HepG2 (cell line): ENCODE measurements around the gene ARL4D. TPM values are rescaled to one million over a fixed set of nuclear protein-coding genes. Genes with fewer than 3 reads are reported as not detected.
A peak's percentile ranks its signal among the peaks of the same experiment; 100 is the strongest.

ENCODE experiments used
- AGO1 ChIP-seq: fragments of 200-400 bp; formaldehyde crosslinking; IDR thresholded peaks from 2 replicates; pipeline ENCODE4 v1.6.1; 2017; ENCODE audit warnings: mild to moderate bottlenecking, low read depth, low read length, moderate library complexity; ENCODE audit not compliant: poor library complexity, severe bottlenecking
- CBX1 ChIP-seq: IDR thresholded peaks from one replicate; pipeline ENCODE4 v1.6.1; 2016; ENCODE audit warnings: antibody characterized with exemption, low read depth
- CCAR2 ChIP-seq: fragments of 200-400 bp; formaldehyde crosslinking; optimal IDR thresholded peaks from 2 replicates; pipeline ENCODE3; 2018; ENCODE audit warnings: low read depth, mild to moderate bottlenecking, low read length, moderate library complexity
- FOXC1 ChIP-seq: sonication (generic); formaldehyde crosslinking; IDR thresholded peaks from 2 replicates; pipeline ENCODE4 v1.8.0; 2022; ENCODE audit warnings: mild to moderate bottlenecking, missing genetic modification reagents, borderline replicate concordance
- GATAD2A ChIP-seq: IDR thresholded peaks from 2 replicates; pipeline ENCODE4 v1.6.1; 2016
- KDM3A ChIP-seq: IDR thresholded peaks from 2 replicates; pipeline ENCODE4 v1.6.1; 2018; ENCODE audit warnings: low read depth, missing compliant biosample characterization
- MAF1 ChIP-seq: sonication (generic); formaldehyde crosslinking; IDR thresholded peaks from 2 replicates; pipeline ENCODE4 v1.5.0; 2020; ENCODE audit warnings: missing genetic modification reagents, borderline replicate concordance
- RBFOX2 ChIP-seq: fragments of 200-400 bp; formaldehyde crosslinking; IDR thresholded peaks from 2 replicates; pipeline ENCODE4 v1.6.1; 2017; ENCODE audit warnings: low read depth, mild to moderate bottlenecking, low read length
- SCMH1 ChIP-seq: sonication (generic); formaldehyde crosslinking; IDR thresholded peaks from 2 replicates; pipeline ENCODE4 v1.9.0; 2021; ENCODE audit warnings: missing genetic modification reagents, mild to moderate bottlenecking, borderline replicate concordance
- ZBTB7B ChIP-seq: sonication (generic); formaldehyde crosslinking; IDR thresholded peaks from 2 replicates; pipeline ENCODE4 v1.4.0; 2020; ENCODE audit warnings: missing genetic modification reagents
- ZBTB8A ChIP-seq: sonication (generic); formaldehyde crosslinking; IDR thresholded peaks from 2 replicates; pipeline ENCODE4 v1.4.0; 2020; ENCODE audit warnings: mild to moderate bottlenecking, low read depth, missing genetic modification reagents, borderline replicate concordance
- ZFP36 ChIP-seq: fragments of 150-350 bp; IDR thresholded peaks from 2 replicates; pipeline ENCODE4 v1.6.1; 2018; ENCODE audit warnings: borderline replicate concordance, low read length, low read depth; ENCODE audit not compliant: partially characterized antibody
- ZNF235 ChIP-seq: sonication (generic); formaldehyde crosslinking; IDR thresholded peaks from 2 replicates; pipeline ENCODE4 v1.8.1; 2023; ENCODE audit warnings: mild to moderate bottlenecking, missing genetic modification reagents, borderline replicate concordance
- ZNF547 ChIP-seq: sonication (generic); formaldehyde crosslinking; IDR thresholded peaks from 2 replicates; pipeline ENCODE4 v1.5.1; 2020; ENCODE audit warnings: mild to moderate bottlenecking, missing genetic modification reagents
- ZNF792 ChIP-seq: IDR thresholded peaks from 2 replicates; pipeline ENCODE4 v1.6.1; 2016
- polyA plus RNA-seq, 8 experiments: library from polyadenylated mRNA; depleted of rRNA in 3 of 8; stranded (reverse) in 7 of 8; unstranded in 1 of 8; fragments of >200 nt; fragmentation: Illumina TruSeq in 4 of 8; extraction: Trizol in 4 of 8; gene quantifications; 2 replicates each; pipeline versions ENCODE4 v1.2.1 to v1.2.3, GENCODE V29; 2011 to 2016; ENCODE audit warnings: low read depth in 4 of 8, missing spikeins in 1 of 8, mixed read lengths in 1 of 8; ENCODE audit not compliant: insufficient read depth in 1 of 8
- total RNA-seq, 5 experiments: library from RNA; depleted of rRNA; stranded (reverse); fragments of >200 nt; fragmentation: Illumina TruSeq; extraction: Trizol; gene quantifications; 2 replicates each; pipeline ENCODE4 v1.2.3, GENCODE V29; 2016; ENCODE audit warnings: low read depth in 1 of 5
- TF ChIP-seq, protein P1 (sequence below): IDR thresholded peaks from 2 replicates; pipeline ENCODE4 v1.6.1; 2012; ENCODE audit warnings: low read length, improper control_type of control experiment
- TF ChIP-seq, protein P2 (sequence below): sonication (generic); formaldehyde crosslinking; IDR thresholded peaks from 2 replicates; pipeline ENCODE4 v1.4.0; 2020; ENCODE audit warnings: missing genetic modification reagents, borderline replicate concordance
- TF ChIP-seq, protein P3 (sequence below): sonication (generic); formaldehyde crosslinking; IDR thresholded peaks from 2 replicates; pipeline ENCODE4 v1.4.0; 2020; ENCODE audit warnings: missing genetic modification reagents
- TF ChIP-seq, protein P4 (sequence below): sonication (generic); formaldehyde crosslinking; IDR thresholded peaks from 2 replicates; pipeline ENCODE4 v1.4.0; 2020; ENCODE audit warnings: missing genetic modification reagents
- TF ChIP-seq, protein P5 (sequence below): sonication (generic); formaldehyde crosslinking; IDR thresholded peaks from 2 replicates; pipeline ENCODE4 v1.5.0; 2020; ENCODE audit warnings: missing genetic modification reagents

The ARL4D gene
- total and polyA plus RNA-seq, 2 of the 13 experiments (the other 11 are each of a cell fraction or from before 2014, with no cell fraction given), result 9.0 to 25.9 TPM

DNA sequence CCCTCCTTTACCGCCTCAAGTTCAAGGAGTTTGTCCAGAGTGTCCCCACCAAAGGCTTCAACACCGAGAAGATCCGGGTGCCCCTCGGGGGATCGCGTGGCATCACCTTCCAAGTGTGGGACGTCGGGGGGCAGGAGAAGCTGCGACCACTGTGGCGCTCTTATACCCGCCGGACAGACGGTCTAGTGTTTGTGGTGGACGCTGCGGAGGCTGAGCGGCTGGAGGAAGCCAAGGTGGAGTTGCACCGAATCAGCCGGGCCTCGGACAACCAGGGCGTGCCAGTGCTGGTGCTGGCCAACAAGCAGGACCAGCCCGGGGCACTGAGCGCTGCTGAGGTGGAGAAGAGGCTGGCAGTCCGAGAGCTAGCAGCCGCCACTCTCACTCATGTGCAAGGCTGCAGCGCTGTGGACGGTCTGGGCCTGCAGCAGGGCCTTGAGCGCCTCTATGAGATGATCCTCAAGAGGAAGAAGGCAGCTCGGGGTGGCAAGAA, 1.1 kb downstream of the ARL4D start (continued):
- TF ChIP-seq AGO1 (peak; percentile 41), MAF1 (CRISPR knock-in tag) (no peak), CBX1 (no peak), ZBTB8A (CRISPR knock-in tag) (no peak), ZNF792 (no peak), CCAR2 (no peak), RBFOX2 (peak; percentile 64), ZFP36 (no peak), SCMH1 (CRISPR knock-in tag) (no peak), KDM3A (CRISPR knock-in tag) (no peak), FOXC1 (CRISPR knock-in tag) (no peak), ZBTB7B (CRISPR knock-in tag) (no peak), ZNF235 (CRISPR knock-in tag) (peak; percentile 79; the same call in 1 of the 2 replicates), GATAD2A (CRISPR knock-in tag) (no peak), ZNF547 (CRISPR knock-in tag) (no peak)
- TF ChIP-seq, protein P1, sequence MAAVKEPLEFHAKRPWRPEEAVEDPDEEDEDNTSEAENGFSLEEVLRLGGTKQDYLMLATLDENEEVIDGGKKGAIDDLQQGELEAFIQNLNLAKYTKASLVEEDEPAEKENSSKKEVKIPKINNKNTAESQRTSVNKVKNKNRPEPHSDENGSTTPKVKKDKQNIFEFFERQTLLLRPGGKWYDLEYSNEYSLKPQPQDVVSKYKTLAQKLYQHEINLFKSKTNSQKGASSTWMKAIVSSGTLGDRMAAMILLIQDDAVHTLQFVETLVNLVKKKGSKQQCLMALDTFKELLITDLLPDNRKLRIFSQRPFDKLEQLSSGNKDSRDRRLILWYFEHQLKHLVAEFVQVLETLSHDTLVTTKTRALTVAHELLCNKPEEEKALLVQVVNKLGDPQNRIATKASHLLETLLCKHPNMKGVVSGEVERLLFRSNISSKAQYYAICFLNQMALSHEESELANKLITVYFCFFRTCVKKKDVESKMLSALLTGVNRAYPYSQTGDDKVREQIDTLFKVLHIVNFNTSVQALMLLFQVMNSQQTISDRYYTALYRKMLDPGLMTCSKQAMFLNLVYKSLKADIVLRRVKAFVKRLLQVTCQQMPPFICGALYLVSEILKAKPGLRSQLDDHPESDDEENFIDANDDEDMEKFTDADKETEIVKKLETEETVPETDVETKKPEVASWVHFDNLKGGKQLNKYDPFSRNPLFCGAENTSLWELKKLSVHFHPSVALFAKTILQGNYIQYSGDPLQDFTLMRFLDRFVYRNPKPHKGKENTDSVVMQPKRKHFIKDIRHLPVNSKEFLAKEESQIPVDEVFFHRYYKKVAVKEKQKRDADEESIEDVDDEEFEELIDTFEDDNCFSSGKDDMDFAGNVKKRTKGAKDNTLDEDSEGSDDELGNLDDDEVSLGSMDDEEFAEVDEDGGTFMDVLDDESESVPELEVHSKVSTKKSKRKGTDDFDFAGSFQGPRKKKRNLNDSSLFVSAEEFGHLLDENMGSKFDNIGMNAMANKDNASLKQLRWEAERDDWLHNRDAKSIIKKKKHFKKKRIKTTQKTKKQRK, result no peak
- TF ChIP-seq, protein P2, sequence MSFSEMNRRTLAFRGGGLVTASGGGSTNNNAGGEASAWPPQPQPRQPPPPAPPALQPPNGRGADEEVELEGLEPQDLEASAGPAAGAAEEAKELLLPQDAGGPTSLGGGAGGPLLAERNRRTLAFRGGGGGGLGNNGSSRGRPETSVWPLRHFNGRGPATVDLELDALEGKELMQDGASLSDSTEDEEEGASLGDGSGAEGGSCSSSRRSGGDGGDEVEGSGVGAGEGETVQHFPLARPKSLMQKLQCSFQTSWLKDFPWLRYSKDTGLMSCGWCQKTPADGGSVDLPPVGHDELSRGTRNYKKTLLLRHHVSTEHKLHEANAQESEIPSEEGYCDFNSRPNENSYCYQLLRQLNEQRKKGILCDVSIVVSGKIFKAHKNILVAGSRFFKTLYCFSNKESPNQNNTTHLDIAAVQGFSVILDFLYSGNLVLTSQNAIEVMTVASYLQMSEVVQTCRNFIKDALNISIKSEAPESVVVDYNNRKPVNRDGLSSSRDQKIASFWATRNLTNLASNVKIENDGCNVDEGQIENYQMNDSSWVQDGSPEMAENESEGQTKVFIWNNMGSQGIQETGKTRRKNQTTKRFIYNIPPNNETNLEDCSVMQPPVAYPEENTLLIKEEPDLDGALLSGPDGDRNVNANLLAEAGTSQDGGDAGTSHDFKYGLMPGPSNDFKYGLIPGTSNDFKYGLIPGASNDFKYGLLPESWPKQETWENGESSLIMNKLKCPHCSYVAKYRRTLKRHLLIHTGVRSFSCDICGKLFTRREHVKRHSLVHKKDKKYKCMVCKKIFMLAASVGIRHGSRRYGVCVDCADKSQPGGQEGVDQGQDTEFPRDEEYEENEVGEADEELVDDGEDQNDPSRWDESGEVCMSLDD (CRISPR knock-in tag), result no peak
- TF ChIP-seq, protein P3, sequence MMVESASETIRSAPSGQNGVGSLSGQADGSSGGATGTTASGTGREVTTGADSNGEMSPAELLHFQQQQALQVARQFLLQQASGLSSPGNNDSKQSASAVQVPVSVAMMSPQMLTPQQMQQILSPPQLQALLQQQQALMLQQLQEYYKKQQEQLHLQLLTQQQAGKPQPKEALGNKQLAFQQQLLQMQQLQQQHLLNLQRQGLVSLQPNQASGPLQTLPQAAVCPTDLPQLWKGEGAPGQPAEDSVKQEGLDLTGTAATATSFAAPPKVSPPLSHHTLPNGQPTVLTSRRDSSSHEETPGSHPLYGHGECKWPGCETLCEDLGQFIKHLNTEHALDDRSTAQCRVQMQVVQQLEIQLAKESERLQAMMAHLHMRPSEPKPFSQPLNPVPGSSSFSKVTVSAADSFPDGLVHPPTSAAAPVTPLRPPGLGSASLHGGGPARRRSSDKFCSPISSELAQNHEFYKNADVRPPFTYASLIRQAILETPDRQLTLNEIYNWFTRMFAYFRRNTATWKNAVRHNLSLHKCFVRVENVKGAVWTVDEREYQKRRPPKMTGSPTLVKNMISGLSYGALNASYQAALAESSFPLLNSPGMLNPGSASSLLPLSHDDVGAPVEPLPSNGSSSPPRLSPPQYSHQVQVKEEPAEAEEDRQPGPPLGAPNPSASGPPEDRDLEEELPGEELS, result no peak
- TF ChIP-seq, protein P4, sequence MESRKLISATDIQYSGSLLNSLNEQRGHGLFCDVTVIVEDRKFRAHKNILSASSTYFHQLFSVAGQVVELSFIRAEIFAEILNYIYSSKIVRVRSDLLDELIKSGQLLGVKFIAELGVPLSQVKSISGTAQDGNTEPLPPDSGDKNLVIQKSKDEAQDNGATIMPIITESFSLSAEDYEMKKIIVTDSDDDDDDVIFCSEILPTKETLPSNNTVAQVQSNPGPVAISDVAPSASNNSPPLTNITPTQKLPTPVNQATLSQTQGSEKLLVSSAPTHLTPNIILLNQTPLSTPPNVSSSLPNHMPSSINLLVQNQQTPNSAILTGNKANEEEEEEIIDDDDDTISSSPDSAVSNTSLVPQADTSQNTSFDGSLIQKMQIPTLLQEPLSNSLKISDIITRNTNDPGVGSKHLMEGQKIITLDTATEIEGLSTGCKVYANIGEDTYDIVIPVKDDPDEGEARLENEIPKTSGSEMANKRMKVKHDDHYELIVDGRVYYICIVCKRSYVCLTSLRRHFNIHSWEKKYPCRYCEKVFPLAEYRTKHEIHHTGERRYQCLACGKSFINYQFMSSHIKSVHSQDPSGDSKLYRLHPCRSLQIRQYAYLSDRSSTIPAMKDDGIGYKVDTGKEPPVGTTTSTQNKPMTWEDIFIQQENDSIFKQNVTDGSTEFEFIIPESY, result peak; percentile 85
- TF ChIP-seq, protein P5, sequence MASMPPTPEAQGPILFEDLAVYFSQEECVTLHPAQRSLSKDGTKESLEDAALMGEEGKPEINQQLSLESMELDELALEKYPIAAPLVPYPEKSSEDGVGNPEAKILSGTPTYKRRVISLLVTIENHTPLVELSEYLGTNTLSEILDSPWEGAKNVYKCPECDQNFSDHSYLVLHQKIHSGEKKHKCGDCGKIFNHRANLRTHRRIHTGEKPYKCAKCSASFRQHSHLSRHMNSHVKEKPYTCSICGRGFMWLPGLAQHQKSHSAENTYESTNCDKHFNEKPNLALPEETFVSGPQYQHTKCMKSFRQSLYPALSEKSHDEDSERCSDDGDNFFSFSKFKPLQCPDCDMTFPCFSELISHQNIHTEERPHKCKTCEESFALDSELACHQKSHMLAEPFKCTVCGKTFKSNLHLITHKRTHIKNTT, result no peak
